Type B pancreatic cell (in vitro differentiated cells): Measurements from ENCODE around the gene FNDC10. TPM values are rescaled to one million over a fixed set of nuclear protein-coding genes. Genes with fewer than 3 reads are reported as not detected.
A peak's percentile ranks its signal among the peaks of the same experiment; 100 is the strongest.
"Not testable (repeated sequence)": the region's sequence is repeated elsewhere in the genome, so short reads cannot be mapped to it uniquely, and the experiment has no call there.

ENCODE experiments used
- DNase-seq: peaks from one replicate; pipeline ENCODE4 v3.0.0; 2021; ENCODE audit warnings: mixed read lengths; ENCODE audit not compliant: unreplicated experiment; ENCODE audit errors: extremely low spot score
- H3K27ac Mint-ChIP-seq: 2 replicates; pipeline ENCODE4 v1.8.0; 2021; ENCODE audit warnings: mild to moderate bottlenecking, mixed read lengths
- H3K27me3 Mint-ChIP-seq: 2 replicates; pipeline ENCODE4 v1.8.0; 2021; ENCODE audit warnings: mixed read lengths
- H3K36me3 Mint-ChIP-seq: 2 replicates; pipeline ENCODE4 v1.8.0; 2021; ENCODE audit warnings: mixed read lengths
- H3K4me1 Mint-ChIP-seq: one replicate; pipeline ENCODE4 v1.8.0; 2021; ENCODE audit warnings: mixed read lengths; ENCODE audit not compliant: unreplicated experiment
- H3K4me3 Mint-ChIP-seq: 2 replicates; pipeline ENCODE4 v1.8.0; 2021; ENCODE audit warnings: mild to moderate bottlenecking, mixed read lengths
- H3K9me3 Mint-ChIP-seq: 2 replicates; pipeline ENCODE4 v1.8.0; 2021; ENCODE audit warnings: mixed read lengths
- CTCF ChIP-seq: fragments of 200-600 bp; sonication (generic); conservative IDR thresholded peaks from 2 replicates; pipeline ENCODE4 v1.5.0; 2021; ENCODE audit warnings: antibody characterized with exemption, mild to moderate bottlenecking
- long read RNA-seq: library from polyadenylated mRNA; unstranded; transcript quantifications from one replicate; pipeline ENCODE4 v2.0.0, GENCODE V29; 2020
- total RNA-seq: library from RNA; stranded (reverse); gene quantifications from 2 replicates; pipeline ENCODE4 v1.2.1, GENCODE V29; 2021; ENCODE audit warnings: low replicate concordance

Gene FNDC10
- 8.9 and 9.3 TPM in 2 replicates for total RNA-seq
- long read RNA-seq, partial matches to known transcripts: 0 of 1 reads
- long read RNA-seq, other reads (novel, unspliced or antisense): 0 of 1 reads

- Mint-ChIP-seq H3K4me3 (peak within 1 kb of the TSS; percentile 87), H3K27ac (peak within 1 kb of the TSS; percentile 55), H3K9me3 (no peaks in the 10 kb centered on the region), H3K27me3 (peaks cover 35% of the 10 kb centered on the region), H3K4me1 (no peaks in the 10 kb centered on the region), H3K36me3 (no peaks in the 10 kb centered on the region)
- DNase-seq: no peak
- TF ChIP-seq CTCF: no peak
Observed at GRCh38 chr1:1599935-1600860, at the start of gene FNDC10. Gene FNDC10 (minus strand): TSS chr1:1600135. CDS start chr1:1600015, 120 bp downstream.

GRCh38 chr1:1648265-1648664 is 48.3 kb upstream of the FNDC10 start:
- H3K4me3 Mint-ChIP-seq, H3K4me1 Mint-ChIP-seq, H3K27me3 Mint-ChIP-seq, H3K9me3 Mint-ChIP-seq, H3K27ac Mint-ChIP-seq, DNase-seq: not testable (repeated sequence)
- peaks cover 40% of the 10 kb centered on the region for H3K36me3 Mint-ChIP-seq

GRCh38 chr1:1647567-1648241 is 47.8 kb upstream of the FNDC10 start:
- H3K27me3 Mint-ChIP-seq, H3K4me1 Mint-ChIP-seq, H3K9me3 Mint-ChIP-seq, H3K27ac Mint-ChIP-seq, DNase-seq, H3K4me3 Mint-ChIP-seq: not testable (repeated sequence)
- peaks cover 40% of the 10 kb centered on the region for H3K36me3 Mint-ChIP-seq

GRCh38 chr1:1646326-1646725 is 46.4 kb upstream of the FNDC10 start:
- H3K9me3 Mint-ChIP-seq, DNase-seq, H3K4me3 Mint-ChIP-seq, H3K4me1 Mint-ChIP-seq, H3K27ac Mint-ChIP-seq, H3K27me3 Mint-ChIP-seq: not testable (repeated sequence)
- peaks cover 31% of the 10 kb centered on the region for H3K36me3 Mint-ChIP-seq

GRCh38 chr1:1640711-1641461 is 41.0 kb upstream of the FNDC10 start:
- H3K27ac Mint-ChIP-seq, DNase-seq, H3K4me3 Mint-ChIP-seq, H3K4me1 Mint-ChIP-seq, H3K9me3 Mint-ChIP-seq, H3K27me3 Mint-ChIP-seq, H3K36me3 Mint-ChIP-seq: not testable (repeated sequence)

GRCh38 chr1:1640081-1640480 is 40.1 kb upstream of the FNDC10 start:
- not testable (repeated sequence) for H3K9me3 Mint-ChIP-seq, H3K4me3 Mint-ChIP-seq, H3K27me3 Mint-ChIP-seq, H3K36me3 Mint-ChIP-seq, H3K27ac Mint-ChIP-seq, H3K4me1 Mint-ChIP-seq, DNase-seq

- DNase-seq, H3K27me3 Mint-ChIP-seq, H3K4me1 Mint-ChIP-seq, H3K4me3 Mint-ChIP-seq, H3K27ac Mint-ChIP-seq, H3K36me3 Mint-ChIP-seq, H3K9me3 Mint-ChIP-seq: not testable (repeated sequence)
Observed at GRCh38 chr1:1639368-1639767, 39.4 kb upstream of the FNDC10 start.

- H3K4me3 Mint-ChIP-seq, DNase-seq, H3K27me3 Mint-ChIP-seq, H3K4me1 Mint-ChIP-seq, H3K27ac Mint-ChIP-seq, H3K9me3 Mint-ChIP-seq, H3K36me3 Mint-ChIP-seq: not testable (repeated sequence)
Observed at GRCh38 chr1:1638528-1638927, 38.6 kb upstream of the FNDC10 start.

- not testable (repeated sequence) for H3K27me3 Mint-ChIP-seq, H3K36me3 Mint-ChIP-seq, DNase-seq, H3K27ac Mint-ChIP-seq, H3K9me3 Mint-ChIP-seq, H3K4me1 Mint-ChIP-seq, H3K4me3 Mint-ChIP-seq
Observed at GRCh38 chr1:1637479-1637875, 37.5 kb upstream of the FNDC10 start.

GRCh38 chr1:1636621-1637478 is 36.9 kb upstream of the FNDC10 start:
- not testable (repeated sequence) for H3K9me3 Mint-ChIP-seq, H3K4me1 Mint-ChIP-seq, H3K36me3 Mint-ChIP-seq, DNase-seq, H3K27ac Mint-ChIP-seq, H3K4me3 Mint-ChIP-seq, H3K27me3 Mint-ChIP-seq

- not testable (repeated sequence) for H3K4me1 Mint-ChIP-seq, H3K9me3 Mint-ChIP-seq, H3K27ac Mint-ChIP-seq, H3K4me3 Mint-ChIP-seq, H3K36me3 Mint-ChIP-seq, H3K27me3 Mint-ChIP-seq, DNase-seq
Observed at GRCh38 chr1:1634613-1635012, 34.7 kb upstream of the FNDC10 start.

- H3K4me1 Mint-ChIP-seq, H3K9me3 Mint-ChIP-seq, H3K27ac Mint-ChIP-seq, H3K36me3 Mint-ChIP-seq, H3K4me3 Mint-ChIP-seq, DNase-seq, H3K27me3 Mint-ChIP-seq: not testable (repeated sequence)
Observed at GRCh38 chr1:1633409-1633808, 33.5 kb upstream of the FNDC10 start.
